GM18873 (cell line): ENCODE results near the gene CLEC1A.

ENCODE experiments used
- ATAC-seq: cut with Tn5 transposase; IDR thresholded peaks from one replicate; pipeline ENCODE4 v1.9.1; 2021; ENCODE audit warnings: mild to moderate bottlenecking, moderate library complexity, moderate number of reproducible peaks; ENCODE audit not compliant: unreplicated experiment, low FRiP score

CLEC1A gene

DNA sequence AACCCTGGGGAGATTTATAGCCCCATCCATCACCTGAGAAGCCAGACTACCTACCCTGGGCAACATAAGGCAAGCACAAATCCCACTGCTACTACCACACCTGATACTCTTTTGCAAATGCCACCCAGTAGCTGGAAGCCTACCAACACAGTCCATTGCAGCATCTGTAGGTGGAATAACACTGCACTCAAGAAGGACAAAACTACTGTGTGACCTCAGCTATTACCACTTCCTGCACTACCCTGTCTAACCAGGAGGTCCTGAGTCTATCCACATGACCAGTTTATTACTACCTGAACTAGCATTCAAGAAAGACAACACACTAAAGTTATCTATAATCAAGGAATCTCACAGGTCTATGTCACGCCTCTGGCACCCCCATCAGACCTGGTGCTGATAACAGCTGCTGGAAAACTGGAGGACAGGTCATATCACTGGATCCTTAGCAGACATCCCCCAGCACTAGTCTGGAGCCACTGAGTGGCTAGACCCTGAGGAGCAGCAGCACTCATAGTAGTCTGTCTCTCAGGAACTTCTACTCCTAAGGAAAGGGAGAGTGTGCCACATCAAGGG lies 2.9 kb upstream of the CLEC1A start:
- no peak for ATAC-seq

DNA sequence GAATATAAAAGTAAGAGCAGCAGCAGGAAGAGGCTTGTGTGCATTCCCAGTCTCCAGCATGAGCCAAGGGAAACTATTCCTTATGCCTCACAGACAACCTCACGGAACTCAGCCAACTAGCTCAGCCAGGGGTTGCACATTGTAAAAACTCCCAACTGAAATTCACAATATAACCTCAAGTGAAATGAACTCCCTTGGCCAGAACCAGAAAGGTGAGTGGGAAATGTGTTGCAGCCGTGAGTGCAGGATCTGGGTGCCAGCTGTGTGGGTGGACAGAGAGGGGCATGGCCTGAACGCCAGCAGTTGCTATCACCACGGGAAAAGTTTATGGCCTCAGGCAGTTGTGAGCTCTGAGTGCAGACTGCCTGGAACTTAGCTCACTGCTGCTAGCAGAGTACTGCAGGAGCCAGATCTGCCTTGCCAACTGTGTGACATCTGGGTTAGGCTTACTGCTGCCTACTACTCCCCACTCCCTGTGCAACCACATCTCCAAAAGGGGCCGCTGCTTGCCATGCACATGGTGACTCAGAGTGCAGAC lies 2.3 kb upstream of the CLEC1A start:
- no peak for ATAC-seq

DNA sequence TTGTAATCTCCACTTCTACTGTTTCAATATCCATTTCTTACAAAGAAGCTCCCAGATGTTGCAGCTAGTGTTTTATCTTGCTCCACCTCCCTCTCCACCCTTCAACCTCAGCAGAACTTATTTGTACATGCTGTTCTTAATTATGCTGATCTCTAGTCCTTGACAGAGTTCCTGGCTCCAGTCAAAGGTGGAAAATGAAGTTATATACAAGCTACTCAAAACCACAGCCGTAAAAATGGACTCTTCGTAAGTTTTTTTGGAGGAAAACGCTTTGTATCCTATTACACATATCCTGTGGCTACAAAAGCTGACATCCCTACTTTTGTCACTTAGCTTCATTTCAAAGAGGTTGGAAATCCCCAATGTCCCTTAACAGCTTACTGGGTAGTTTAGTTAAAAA lies 1.3 kb downstream of the CLEC1A start:
- no peak for ATAC-seq

DNA sequence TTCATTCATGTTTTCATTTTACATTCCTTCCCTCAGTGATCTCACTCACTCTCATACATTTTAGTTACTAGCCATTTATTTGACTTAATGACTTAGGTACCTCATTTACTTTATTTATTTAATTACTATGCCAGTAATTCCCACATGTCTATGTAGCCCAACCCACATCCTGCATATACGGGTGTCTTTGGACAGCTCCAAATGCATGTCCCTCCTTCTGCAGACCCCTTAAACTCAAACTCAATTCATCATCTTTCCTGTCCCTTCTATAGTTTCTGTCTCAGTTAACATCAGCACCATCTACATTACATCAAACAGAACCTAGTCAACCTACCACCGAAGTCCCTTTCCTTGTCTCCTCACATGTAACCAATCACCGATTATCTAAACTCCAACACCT lies 2.8 kb downstream of the CLEC1A start:
- ATAC-seq, result no peak

DNA sequence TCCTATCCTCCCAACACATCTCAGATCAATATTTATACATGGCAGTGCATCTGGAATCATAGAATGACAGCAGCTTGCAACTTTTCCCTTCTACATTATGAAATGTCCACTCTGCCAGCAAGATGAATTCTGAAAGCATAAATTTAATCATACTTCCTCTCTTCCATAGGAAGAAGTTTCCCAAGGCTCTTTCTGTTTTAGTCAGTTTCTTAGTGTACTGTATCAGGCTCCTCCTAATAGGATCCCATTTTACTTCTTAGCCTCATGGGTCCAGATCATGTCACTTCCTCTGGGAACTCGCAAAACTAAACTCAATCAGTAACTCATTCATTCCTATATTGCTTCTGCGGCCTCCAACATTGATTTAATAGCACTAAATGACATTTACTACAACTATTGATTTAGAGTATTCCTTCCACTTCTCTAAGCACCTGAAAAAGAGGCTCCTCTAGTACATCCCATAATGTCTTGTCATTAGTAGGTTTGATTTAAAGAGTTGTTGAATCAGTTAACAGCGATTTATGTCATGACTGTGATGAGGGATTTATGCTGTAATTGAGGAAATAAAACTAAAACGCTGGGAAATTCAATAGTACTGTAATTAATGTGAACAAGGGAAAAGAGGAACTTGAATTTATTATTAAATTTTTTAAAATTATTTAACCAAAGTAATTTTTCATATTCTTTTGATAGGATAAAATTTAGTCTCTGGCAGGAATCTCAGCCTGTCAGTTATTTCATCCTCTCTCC lies 4.0 kb downstream of the CLEC1A start:
- no peak for ATAC-seq

DNA sequence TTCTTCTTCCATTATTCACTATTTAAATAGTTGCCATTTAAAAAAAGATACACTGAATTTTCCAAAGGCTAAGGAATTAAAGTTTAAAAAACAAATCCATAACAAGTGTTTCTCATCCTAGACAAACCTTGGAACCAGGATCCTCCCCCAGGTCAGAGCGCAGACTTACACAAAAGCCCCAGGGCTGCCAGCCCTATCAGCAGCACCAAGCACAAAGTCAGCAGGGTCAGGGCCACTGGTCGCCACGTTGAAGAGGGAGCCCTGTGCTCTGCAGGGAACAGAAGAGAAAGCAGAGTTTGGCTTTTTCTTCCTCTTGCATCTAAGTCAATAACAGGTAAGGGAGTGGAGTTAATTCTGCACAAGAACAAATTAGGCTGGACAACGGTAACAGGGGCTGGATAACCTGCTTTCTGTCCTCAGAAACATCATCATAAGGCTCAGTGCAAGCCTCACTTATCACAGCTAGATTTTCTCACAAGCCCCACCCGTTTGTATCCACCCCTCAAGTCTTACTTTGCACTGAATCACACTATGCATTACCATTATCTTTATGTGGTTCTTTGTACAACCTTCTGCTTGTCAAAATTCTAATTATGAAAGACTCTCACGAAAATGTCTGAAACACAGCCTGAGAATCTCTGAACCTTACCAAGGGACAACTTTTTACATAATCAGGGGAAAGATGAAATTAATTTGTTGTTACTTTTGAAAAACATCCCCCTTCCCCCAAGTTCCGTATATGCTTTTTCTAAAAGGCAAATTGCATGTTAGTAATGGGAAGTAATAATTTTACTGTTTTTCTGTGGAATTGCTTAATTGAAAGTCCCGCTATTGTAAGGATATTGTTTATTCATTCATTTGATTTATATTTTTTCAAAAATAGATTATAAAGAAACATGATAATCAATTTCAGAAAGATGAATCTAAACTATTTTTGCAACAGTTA lies 9.6 kb downstream of the CLEC1A start:
- no peak for ATAC-seq

DNA sequence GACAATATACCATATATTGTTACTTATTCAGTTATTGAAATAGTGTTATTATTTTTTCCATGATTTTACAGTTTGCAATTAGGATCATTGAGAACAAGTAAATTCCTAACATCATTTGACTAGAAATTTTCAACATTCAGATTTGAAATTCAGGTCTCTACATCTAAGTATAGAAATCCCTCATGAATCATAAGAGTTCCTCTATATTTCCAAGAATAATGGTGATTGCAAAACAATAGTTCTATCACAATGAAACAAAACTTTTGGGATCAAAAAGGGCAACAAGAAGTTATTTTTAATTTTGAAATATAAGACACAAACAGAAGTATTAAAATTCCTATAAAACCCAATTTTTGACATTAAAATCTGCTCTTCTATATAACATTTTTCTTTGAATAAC lies 10.8 kb downstream of the CLEC1A start:
- ATAC-seq, result no peak

DNA sequence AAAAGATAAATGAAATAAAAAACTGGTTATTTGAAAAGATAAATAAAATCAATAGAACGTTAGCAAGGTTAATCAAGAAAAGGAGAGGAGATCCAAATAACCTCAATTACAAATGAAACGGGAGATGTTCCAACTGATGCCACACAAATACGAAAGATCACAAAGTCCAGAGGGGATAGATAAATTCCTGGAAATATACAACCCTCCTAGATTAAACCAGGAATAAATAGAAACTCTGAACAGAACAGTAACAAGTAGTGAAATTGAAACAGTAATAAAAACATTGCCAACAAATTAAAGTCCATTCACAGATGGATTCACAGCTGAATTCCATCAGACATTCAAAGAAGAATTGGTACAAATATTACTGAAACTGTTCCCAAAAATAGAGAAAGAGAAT lies 12.4 kb downstream of the CLEC1A start:
- ATAC-seq, result no peak

DNA sequence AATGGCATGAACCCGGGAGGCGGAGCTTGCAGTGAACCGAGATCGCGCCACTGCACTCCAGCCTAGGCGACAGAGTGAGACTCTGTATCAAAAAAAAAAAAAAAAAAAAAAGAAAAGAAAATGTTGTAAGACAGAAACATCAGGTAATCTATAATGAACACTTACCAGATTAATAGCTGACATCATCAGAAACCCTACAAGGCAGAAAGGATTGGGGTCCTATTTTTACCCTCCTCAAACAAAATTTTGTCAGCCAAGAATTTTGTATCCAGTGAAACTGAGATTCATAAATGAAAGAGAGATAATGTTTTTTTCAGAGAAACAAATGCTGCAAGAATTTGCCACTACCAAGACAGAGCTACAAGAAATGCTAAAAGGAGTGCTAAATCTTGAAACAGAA lies 14.1 kb downstream of the CLEC1A start:
- no peak for ATAC-seq

DNA sequence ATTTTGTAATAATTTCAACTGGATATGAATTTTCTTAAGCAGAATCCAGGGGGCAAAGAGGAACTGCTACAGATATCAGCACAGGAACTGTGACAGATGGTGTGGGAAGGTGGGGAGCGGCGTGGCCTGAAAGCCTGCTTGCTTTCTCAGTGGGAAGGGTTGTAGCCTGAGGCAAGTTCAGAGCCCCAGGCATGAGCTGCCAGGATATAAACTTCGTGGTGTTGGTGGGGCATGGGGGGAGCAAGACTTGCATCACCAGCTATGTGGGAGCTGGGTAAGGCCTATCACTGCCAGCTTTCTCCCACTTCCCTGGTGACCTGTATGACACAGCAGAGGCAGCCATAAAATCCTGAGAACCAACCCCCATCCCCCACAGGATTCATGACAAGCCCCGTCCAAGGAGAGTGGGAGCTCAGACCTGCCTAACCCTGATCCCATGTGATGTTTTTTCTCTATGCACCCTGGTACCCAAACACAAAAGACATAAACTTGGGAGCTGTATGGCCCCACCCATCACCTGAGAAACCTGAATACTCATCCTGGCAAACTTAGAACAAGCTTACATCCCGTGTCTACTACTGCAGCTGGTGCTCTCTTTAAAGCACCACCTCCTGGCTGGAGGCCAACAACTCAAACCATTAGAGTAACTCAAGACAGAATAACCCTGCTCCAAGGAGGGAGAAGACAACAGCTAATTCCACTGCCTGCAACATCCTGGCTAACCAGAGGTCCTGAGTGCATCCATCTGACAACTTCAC lies 16.5 kb downstream of the CLEC1A start:
- no peak for ATAC-seq

DNA sequence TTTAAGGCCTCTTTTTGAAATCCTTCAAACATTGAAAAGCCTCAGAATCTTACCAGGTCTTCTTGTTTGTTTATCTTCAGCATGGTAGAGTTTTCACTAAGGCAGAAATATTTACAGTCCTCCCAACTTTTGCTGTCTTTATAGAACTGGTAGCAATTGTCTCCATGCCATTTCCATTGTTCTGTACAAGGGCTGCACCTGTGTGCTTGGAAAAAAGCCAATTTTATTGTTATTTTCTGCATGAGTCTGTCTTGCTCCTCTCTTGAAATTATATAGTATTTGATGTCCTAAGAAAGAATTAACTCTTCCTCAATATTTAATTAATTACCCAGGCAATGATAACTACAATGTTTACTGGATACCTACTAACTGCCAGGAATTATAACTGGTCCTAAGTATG lies 23.3 kb downstream of the CLEC1A start:
- ATAC-seq, result no peak

DNA sequence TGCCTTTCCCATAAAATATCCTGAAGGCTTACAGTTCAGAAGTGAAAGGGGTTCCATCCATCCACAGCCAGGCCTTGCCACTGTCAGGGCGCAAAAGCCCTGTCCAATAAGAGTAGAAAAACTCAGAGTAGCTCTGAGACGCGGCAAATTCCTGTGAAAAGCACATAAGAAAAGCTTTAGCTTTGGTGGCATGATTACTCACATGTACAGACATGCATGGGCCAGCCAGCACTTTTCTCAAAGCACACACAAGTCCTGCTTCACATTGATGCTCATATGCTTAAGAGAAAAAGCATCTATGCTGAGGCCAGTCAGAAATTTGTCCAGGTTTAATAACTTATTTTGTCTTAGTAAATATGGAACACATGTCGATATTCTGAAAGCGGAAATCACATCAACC lies 25.5 kb downstream of the CLEC1A start:
- no peak for ATAC-seq

DNA sequence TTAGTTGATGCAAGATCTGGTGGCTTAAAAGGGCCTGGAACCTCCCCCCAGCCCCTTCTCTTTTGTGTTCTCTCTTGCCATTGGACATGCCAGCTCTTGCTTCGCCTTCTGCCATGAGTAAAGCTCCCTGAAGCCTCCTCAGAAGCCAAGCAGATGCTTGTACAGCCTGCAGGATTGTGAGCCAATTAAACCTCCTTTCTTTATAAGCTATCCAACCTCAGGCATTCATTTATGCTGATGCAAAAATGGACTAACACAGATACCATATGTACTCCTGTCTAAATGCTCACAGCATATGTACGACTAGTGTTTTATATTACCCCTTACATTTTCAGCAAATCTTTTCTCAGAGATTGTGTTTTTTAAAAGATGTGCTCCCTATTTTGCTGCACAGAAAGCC lies 26.7 kb downstream of the CLEC1A start:
- ATAC-seq, result no peak

DNA sequence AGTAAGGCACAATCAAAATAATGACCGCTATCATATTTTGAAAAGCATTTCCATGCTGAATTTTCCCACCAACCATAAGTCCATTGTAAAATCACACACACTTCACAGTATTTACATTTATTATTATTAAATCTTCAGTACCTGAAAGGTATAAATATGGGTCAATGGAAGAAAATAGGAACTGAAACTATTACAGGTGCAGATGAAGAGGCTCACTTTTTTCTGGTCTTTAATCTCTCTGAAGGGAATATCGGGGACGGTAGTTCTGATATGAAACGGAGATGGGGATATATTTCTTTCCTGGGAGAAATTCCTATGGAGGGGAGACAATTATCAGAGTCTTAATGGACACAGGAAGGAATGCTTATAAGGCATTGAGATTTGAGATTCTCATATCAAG lies 28.4 kb downstream of the CLEC1A start:
- ATAC-seq, result no peak

DNA sequence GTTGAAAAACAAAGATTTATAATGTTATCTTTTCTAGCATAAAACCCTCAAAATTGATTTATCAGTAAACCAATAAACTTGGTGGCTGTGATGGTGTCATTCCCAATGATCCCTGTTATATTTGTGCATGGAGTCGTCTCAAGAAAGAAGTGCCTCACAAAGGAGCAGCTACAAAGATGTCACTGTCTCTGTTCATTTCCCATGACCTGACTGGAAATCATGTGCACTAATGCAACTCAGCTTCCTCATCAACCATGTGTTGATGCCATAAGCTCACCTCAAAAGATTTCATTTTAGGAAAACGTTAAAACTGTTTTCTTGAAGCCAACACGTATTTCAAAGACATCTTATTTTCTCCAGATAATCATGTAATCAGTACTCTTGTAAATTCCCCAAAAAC lies 28.8 kb downstream of the CLEC1A start:
- ATAC-seq, result no peak

DNA sequence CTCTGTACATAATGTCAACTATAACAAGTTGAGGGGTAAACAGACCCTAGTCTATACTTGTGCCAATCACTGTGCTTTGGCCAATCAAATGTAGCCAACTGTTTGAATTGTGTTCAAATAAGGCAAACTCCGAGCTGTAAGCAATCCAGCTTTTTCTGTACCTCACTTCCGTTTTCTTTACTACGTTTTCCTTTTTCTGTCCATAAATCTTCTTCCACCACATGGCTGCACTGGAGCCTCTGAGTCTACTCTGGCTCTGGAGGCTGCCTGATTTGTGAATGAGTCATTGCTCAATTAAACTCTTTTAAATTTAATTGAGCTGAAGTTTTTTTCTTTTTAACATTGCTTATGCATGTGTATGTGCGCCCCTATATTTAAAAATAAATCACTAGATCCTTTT lies 29.7 kb downstream of the CLEC1A start:
- no peak for ATAC-seq

DNA sequence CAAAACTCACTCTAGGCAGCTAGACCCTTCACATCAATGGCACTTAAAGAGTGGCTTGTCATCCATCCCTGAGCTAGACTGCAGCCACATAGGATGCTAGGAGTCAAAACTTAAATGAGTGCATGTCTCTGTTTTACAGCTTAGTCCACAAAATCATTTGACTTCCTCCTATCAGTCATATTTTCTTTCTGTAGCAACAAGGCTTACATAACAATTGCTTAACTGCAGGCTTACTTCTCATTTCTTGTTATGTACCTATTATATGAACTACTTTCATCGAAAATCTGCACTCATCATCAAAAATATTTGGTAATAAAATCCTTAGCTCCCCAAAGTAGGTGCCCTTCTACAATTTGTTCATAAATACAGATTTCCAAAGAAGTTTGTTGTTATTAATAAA lies 30.1 kb downstream of the CLEC1A start:
- ATAC-seq, result no peak

DNA sequence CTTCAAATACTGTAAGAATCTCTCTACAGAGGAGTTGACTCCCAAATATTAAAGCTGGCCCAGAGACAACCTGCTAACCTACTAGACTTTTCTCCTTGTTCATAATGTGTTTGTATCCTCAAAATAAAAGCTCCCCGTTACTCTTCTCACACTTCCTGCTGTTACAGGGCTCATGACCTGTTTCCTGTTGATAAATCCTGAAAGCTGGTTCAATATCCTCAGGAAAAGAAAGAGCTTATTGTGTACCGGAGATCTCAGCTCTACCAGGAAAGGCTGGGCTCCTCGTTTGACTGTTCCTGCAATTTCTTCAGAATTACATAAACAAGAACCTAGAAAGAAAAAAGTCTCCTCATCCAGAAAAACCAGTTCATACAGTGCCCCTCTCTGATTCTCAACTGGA lies 30.8 kb downstream of the CLEC1A start:
- ATAC-seq, result no peak

DNA sequence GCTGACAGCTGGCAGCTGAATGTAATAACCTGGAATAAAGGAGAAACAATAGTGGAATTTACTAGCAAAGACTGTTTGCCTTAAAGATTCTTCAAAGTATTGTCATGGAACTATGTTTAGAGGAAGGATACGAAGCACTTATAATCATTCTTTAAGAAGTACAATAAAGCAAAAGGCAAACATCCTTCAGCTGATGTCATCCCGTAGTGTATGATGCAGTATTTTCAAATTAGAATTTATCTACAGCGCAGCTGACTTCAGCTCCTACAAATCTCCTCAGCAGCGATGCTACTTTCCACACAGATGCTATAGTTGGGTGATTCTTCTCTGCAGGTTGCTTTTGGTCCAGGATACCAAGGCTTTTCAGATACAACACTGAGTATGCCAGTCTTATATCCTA lies 31.5 kb downstream of the CLEC1A start:
- ATAC-seq, result no peak

DNA sequence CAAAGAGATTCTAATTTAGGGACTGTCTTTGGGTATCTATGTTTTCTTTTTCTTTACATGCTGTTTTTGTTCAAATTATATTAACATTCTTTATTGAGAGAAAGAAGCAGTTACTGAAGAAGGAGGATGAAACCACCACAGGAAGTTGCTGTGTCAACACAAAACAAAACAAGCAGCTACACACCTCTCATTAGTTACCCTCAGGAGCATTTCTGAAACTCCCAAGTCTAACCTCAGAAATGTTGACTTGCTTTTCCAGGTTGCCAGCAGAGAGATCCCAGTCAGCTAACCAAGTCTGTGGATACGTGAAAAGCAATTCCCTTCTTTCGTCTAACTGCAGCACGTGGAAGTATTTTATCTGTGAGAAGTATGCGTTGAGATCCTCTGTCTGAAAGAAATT lies 33.5 kb downstream of the CLEC1A start:
- ATAC-seq, result no peak

DNA sequence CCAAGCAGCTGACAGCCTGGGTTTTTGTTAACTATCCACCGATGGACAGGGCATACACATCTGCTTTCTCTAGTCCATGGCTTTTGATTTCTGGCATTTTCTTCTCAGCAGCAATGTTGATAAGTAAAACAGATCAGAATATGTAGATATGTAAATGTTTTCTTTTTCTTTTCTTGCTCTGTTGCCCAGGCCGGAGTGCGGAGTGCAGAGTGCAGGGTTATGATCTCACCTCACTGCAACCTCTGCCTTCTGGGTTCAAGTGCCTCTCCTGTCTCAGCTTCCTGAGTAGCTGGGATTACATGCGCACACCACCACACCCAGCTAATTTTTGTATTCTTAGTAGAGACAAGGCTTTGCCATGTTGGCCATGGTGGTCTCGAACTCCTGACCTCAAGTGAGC lies 40.4 kb downstream of the CLEC1A start:
- no peak for ATAC-seq
